Left lung (tissue), 10 donors: ENCODE results near the gene STAB2. TPM values are rescaled to one million over a fixed set of nuclear protein-coding genes. Genes with fewer than 3 reads are reported as not detected.
A peak's percentile ranks its signal among the peaks of the same experiment; 100 is the strongest.

Experiments used
- ATAC-seq: fragments of 200-7000 bp; cut with Tn5 transposase; one replicate; pipeline ENCODE4 v1.9.1; 2020; ENCODE audit warnings: moderate library complexity
- DNase-seq, 4 donors: peaks; one replicate each; pipeline ENCODE4 v3.0.0-alpha.2; 2013 to 2020
- H3K27ac ChIP-seq, 2 donors: fragments of 200-600 bp; sonication (generic) in 1 of 2; one replicate each; pipeline versions ENCODE4 v1.5.0 to v1.8.0; 2020 to 2021
- H3K27me3 ChIP-seq, 2 donors: fragments of 200-600 bp; sonication (generic) in 1 of 2; one replicate each; pipeline versions ENCODE4 v1.5.0 to v1.8.0; 2020 to 2021
- H3K36me3 ChIP-seq, 2 donors: fragments of 200-600 bp; sonication (generic) in 1 of 2; one replicate each; pipeline versions ENCODE4 v1.5.0 to v1.8.0; 2020 to 2021
- H3K4me1 ChIP-seq, 2 donors: fragments of 200-600 bp; one replicate each; pipeline ENCODE4 v1.8.0; 2021
- H3K4me3 ChIP-seq, 2 donors: fragments of 200-600 bp; sonication (generic) in 1 of 2; one replicate each; pipeline versions ENCODE4 v1.5.0 to v1.8.0; 2020 to 2021; ENCODE audit warnings: mild to moderate bottlenecking in 1 of 2
- H3K9me3 ChIP-seq, 2 donors: fragments of 200-600 bp; sonication (generic) in 1 of 2; one replicate each; pipeline versions ENCODE4 v1.5.0 to v1.8.0; 2020 to 2021
- intact Hi-C, 2 donors: fragments of 100-400 bp; cut with DNase I; formaldehyde crosslinking; loops; one replicate each; pipeline versions ENCODE4 v1.11.2 to v1.14.2; 2022
- polyA plus RNA-seq, 6 donors: library from polyadenylated mRNA; unstranded; fragments of 120-200 nt; gene quantifications; one replicate each; pipeline ENCODE4 v1.2.1, GENCODE V29; 2013; ENCODE audit not compliant: insufficient read length in 6 of 6
- total RNA-seq, 2 donors: library from RNA; stranded (reverse); fragmentation: NEBNext Ultra II Directional; extraction: Animal tissue kit (Norgen Biotek cat#: 25700); gene quantifications; one replicate each; pipeline ENCODE4 v1.2.1, GENCODE V29; 2021
- TF ChIP-seq, protein P1 (sequence below), 2 donors: fragments of 200-600 bp; sonication (generic) in 1 of 2; IDR thresholded peaks; one replicate each; pipeline versions ENCODE4 v1.5.0 to v1.8.0; 2021; ENCODE audit warnings: antibody characterized with exemption in 2 of 2
- donor health status: DM: no; HTN: yes; CAD: no.
- donor health status: DM: no; HTN: no; CAD: no.

Gene STAB2
- total and polyA plus RNA-seq, 8 donors, result 1.3 to 41.9 (median 31.5) TPM

DNA sequence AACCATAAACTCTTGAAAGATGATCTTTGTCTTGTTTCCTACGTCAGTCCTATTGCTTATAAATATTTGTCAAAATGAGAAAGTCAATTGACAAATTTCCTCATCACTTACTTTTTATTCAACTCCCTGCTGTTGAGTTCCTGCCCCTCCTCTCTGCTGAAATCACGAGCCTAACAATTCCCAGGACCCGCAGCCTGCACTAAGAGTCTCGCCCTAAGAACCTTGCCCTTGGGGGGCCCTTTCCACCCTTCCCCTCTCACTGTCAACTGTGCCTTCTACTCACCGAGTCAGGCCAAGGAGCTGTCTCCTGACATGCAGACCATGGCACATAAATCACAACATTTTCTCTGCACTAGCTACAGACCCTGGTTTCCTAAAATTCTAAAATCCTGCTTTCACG lies 99.0 kb downstream of the STAB2 start:
- intact Hi-C loops, result no loop called here
- ATAC-seq (no peak), DNase-seq (no peak)

DNA sequence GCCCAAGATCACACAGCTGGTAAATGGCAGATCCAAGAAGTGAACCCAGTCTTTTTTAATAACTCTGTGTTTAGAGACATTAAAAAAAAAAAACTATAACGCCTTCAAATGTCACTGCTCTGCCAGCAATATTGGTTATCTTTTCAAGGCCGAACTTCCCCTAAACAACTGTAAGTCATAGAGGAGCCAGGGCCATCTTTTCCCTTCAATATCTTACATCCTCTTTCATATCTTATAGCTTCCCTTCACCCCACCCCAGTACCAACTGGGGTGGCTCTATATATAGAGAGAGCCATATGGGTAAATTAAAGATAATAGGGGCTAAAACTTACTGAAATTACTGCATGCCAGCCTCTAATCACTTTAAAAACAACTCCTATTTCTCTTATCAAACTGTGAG lies 100.2 kb downstream of the STAB2 start:
- TF ChIP-seq, protein P1, sequence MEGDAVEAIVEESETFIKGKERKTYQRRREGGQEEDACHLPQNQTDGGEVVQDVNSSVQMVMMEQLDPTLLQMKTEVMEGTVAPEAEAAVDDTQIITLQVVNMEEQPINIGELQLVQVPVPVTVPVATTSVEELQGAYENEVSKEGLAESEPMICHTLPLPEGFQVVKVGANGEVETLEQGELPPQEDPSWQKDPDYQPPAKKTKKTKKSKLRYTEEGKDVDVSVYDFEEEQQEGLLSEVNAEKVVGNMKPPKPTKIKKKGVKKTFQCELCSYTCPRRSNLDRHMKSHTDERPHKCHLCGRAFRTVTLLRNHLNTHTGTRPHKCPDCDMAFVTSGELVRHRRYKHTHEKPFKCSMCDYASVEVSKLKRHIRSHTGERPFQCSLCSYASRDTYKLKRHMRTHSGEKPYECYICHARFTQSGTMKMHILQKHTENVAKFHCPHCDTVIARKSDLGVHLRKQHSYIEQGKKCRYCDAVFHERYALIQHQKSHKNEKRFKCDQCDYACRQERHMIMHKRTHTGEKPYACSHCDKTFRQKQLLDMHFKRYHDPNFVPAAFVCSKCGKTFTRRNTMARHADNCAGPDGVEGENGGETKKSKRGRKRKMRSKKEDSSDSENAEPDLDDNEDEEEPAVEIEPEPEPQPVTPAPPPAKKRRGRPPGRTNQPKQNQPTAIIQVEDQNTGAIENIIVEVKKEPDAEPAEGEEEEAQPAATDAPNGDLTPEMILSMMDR (IDR thresholded peaks at IDR 0.05), result no peak
- Histone ChIP-seq H3K4me3 (no peak overlapping the region), H3K9me3 (no peaks in the 10 kb centered on the region), H3K4me1 (no peaks in the 10 kb centered on the region), H3K36me3 (no peaks in the 10 kb centered on the region), H3K27ac (no peak overlapping the region), H3K27me3 (no peaks in the 10 kb centered on the region)
- intact Hi-C loops, result no loop called here
- no peak for DNase-seq
- no peak for ATAC-seq

More for the DNA sequence above, 99.0 kb downstream of the STAB2 start:
- H3K36me3 ChIP-seq, result no peaks in the 10 kb centered on the region
- TF ChIP-seq, protein P1 (IDR thresholded peaks at IDR 0.05), result no peak
- no peaks in the 10 kb centered on the region for H3K27me3 ChIP-seq
- no peaks in the 10 kb centered on the region for H3K9me3 ChIP-seq
- H3K4me3 ChIP-seq, result no peak overlapping the region
- H3K27ac ChIP-seq, result no peak overlapping the region
- no peaks in the 10 kb centered on the region for H3K4me1 ChIP-seq

DNA sequence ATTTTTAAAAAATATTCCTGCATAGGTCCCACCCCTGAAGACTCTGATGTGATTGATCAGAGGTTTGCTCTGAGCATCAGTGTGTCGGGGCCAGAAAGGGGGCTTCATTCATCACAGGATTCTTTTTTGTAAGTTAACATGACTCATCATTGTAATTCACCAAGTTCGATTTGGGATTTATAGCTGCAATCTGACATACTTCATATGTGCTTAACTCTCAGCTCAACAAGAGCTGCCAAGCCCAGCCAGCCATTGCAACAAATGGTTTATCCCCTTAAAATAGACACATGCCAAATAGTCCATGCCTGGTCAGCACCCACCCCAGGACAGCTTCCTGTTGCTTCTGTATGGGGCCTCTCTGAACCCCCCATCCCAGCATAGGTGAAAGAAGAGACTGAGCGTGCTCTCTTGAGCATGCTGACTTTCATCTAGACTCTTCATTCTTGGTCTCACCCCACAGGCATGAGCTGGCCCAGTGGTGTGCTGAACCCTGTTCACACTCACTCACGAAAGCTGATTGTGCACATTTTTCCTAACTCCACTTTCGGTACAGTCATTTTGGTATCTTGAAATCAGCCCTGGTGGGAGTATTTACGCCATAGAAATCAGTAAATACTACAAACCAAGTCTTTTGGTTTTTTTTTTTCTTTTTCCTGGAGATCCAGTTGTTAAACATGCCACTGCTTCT lies 101.4 kb downstream of the STAB2 start:
- no peaks in the 10 kb centered on the region for H3K27me3 ChIP-seq
- peak; percentile 68 for ATAC-seq
- no peaks in the 10 kb centered on the region for H3K36me3 ChIP-seq
- no peak overlapping the region for H3K27ac ChIP-seq
- H3K9me3 ChIP-seq, result no peaks in the 10 kb centered on the region
- no peaks in the 10 kb centered on the region for H3K4me1 ChIP-seq
- H3K4me3 ChIP-seq, result no peak overlapping the region
- intact Hi-C loops, result no loop called here
- DNase-seq, result no peak
- TF ChIP-seq, protein P1 (IDR thresholded peaks at IDR 0.05), result no peak

DNA sequence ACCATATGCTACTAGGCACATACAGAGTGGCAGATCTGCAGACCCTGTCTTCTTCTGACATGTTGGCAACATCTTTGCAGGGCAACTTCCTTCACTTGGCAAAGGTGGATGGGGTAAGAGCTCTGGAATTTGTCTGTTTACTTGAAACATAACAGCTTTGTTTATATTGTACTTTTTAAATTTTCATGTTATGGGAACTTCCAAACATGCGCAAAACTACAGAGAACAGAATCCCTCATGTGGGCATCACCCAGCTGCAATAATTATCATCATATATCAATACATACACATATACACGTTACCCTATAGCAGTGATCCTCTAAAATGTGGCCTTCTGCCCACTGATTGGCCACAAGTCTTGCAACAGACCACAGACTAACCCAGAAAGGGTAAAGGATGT lies 103.4 kb downstream of the STAB2 start:
- no peak overlapping the region for H3K27ac ChIP-seq
- H3K9me3 ChIP-seq, result no peaks in the 10 kb centered on the region
- DNase-seq, result no peak
- H3K4me1 ChIP-seq, result no peaks in the 10 kb centered on the region
- intact Hi-C loops, result no loop called here
- no peak overlapping the region for H3K4me3 ChIP-seq
- no peaks in the 10 kb centered on the region for H3K27me3 ChIP-seq
- H3K36me3 ChIP-seq, result no peaks in the 10 kb centered on the region
- TF ChIP-seq, protein P1 (IDR thresholded peaks at IDR 0.05), result no peak
- no peak for ATAC-seq

DNA sequence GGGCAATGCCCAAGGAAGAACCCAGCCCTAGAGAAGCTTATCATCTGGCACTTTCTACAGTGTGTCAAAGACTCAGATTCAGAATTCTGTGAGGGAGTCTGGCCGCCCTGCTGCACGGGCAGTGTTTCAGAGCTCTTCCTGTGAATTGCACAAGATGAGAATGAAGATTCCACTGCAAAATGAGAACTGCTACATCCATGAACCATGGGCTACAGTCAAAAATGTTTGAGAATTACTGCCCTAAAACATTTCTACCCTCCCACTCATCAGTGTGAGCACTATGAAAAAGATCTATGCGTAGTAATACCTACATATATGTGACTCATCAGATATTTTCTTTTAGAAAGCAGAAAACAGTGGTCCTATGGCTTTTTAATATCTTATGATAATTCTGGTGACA lies 104.0 kb downstream of the STAB2 start:
- Histone ChIP-seq H3K4me1 (no peaks in the 10 kb centered on the region), H3K36me3 (no peaks in the 10 kb centered on the region), H3K27me3 (no peaks in the 10 kb centered on the region), H3K4me3 (no peak overlapping the region), H3K27ac (no peak overlapping the region), H3K9me3 (no peaks in the 10 kb centered on the region)
- TF ChIP-seq, protein P1 (IDR thresholded peaks at IDR 0.05), result no peak
- intact Hi-C loops, result no loop called here
- ATAC-seq, result no peak
- DNase-seq, result no peak
